GM19035 (cell line): ENCODE results near the gene MEG3.
"Not testable (repeated sequence)": the region's sequence is repeated elsewhere in the genome, so short reads cannot be mapped to it uniquely, and the experiment has no call there.

Experiments used
- ATAC-seq: cut with Tn5 transposase; IDR thresholded peaks from one replicate; pipeline ENCODE4 v1.9.1; 2021; ENCODE audit not compliant: unreplicated experiment

Gene MEG3

GRCh38 chr14:100813291-100813690 is 12.6 kb upstream of the MEG3 start:
- ATAC-seq, result no peak

DNA sequence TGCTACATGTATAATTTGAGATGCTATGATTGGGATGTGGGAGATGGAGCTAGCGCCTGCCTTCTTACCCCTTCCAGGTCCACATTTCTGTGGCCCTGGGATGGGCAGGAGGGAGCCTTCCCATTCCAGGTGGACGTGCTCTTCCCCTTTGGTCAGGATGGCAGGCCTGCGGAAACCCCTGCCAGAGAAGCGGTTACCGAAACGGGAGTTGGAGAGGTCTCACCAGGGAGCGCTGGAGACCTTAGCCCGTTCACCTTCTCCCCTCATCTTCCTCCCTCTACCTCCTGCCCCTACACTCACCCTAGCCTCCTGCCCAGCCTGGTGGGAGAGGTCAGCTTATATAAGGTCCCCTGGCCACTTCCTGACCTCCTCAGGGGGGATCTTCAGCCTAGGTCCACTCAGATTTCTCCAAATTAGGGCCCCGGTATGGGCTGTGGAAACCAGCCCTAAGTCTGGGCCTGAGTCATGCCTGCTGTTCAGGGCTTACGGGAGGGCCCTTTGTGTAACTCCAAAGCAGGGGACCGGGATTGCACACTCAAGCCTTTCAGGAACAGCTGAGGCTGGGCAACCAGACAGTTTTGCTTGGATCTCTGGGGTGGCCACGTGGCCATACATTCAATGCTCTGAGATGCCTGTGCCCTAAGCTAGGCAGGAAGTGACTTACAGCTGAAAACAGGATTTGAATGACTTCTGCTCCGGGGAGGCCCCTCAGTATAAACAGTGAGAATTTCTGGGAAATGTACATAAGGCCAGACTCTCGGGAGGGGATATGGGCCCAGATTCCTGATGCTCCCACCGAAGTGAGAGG is 10.2 kb upstream of the MEG3 start:
- ATAC-seq, result no peak

GRCh38 chr14:100816286-100816949 is 9.5 kb upstream of the MEG3 start:
- no peak for ATAC-seq

GRCh38 chr14:100816950-100817901 is 8.7 kb upstream of the MEG3 start:
- no peak for ATAC-seq

GRCh38 chr14:100818221-100818699 is 7.7 kb upstream of the MEG3 start:
- no peak for ATAC-seq

DNA sequence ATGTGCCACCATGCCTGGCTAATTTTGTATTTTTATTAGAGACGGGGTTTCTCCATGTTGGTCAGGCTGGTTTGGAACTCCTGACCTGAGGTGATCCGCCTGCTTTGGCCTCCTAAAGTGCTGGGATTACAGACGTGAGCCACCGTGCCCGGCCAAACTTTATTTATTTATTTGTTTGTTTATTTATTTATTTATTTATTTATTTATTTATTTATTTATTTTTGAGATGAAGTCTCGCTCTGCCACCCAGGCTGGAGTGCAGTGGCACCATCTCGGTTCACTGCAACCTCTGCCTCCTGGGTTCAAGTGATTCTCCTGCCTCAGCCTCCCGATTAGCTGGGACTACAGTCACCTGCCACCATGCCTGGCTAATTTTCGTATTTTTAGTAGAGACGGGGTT is 7.0 kb upstream of the MEG3 start:
- ATAC-seq, result not testable (repeated sequence)

DNA sequence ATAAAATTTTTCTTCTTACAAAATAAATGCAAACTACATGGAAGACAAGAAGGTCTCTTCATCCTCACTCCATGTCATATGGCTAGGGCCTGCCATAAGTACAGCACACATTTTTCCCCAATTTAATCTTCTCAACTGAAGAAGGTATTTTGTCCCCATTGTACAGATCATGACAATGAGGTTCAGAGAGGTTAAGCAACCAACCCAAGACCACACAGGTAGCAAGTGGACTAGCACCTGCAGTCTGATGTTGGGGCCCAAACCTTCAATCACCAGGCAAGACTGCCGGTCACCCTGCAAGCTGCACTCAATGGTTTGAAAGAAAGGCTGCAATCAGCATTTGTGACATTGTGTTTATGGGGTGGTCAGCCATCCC is 6.5 kb upstream of the MEG3 start:
- no peak for ATAC-seq

DNA sequence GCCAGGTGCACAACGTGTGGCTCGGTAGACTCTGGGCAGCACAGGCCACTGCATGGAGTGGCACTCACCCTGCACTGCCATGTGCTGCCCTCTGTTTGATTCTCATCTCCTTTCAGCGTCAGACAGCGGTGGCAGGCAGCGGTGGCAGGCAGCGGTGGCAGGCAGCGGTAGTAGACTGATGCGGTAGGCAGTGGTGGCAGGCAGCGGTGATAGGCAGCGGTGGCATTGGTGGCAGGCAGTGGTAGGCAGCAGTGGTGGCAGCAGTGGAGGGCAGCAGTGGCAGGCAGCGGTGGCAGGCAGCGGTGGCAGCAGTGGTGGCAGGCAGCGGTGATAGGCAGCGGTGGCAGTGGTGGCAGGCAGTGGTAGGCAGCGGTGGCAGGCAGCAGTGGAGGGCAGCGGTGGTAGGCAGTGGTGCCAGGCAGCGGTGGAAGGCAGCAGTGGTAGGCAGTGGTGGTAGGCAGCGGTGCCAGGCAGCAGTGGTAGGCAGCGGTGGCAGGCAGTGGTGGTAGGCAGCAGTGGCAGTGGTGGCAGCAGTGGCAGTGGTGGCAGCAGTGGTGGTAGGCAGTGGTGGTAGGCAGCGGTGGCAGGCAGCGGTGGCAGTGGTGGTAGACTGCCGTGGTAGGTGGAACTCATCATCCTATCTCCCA is 6.0 kb upstream of the MEG3 start:
- ATAC-seq, result no peak

- no peak for ATAC-seq
Measured at GRCh38 chr14:100820957-100821356, 5.0 kb upstream of the MEG3 start.

- ATAC-seq, result no peak
Measured at GRCh38 chr14:100822013-100822412, 3.9 kb upstream of the MEG3 start.

DNA sequence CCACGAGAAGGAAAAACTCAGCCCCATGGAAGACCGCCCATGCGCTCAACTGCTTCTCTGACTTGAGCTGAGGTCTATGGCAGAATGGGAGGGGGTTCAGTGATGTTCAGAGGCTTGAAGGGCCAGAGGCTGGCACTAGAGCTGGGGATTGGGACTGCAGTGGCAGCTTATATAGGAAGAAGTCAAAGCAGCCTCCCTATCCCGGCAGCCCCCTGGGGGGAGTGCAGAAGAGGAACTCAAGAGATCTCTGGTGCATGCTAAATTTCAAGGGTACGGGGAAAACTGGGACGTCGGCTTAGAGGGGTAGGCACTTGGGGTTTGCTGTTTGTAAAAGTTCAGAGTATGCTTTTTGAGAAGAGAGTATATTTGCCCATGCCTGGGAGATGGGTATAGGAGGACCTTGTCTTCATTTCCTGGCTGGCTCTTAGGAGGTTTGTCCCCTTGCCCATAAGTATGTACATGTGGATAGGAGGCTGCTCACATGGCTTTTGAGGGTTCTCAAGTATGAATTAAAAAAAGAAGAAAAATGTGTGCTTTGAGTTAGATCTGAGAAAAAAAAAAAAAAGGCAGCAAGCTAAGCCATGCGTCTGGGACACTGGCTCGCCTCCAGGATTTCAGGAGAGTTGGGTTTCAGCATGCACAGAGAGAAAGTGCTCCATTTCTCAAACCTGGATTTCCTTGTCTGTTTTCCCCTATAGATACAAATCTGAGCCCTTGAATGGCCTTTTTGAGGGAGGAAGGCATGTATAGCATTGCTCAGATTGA is 3.2 kb upstream of the MEG3 start:
- ATAC-seq, result no peak

DNA sequence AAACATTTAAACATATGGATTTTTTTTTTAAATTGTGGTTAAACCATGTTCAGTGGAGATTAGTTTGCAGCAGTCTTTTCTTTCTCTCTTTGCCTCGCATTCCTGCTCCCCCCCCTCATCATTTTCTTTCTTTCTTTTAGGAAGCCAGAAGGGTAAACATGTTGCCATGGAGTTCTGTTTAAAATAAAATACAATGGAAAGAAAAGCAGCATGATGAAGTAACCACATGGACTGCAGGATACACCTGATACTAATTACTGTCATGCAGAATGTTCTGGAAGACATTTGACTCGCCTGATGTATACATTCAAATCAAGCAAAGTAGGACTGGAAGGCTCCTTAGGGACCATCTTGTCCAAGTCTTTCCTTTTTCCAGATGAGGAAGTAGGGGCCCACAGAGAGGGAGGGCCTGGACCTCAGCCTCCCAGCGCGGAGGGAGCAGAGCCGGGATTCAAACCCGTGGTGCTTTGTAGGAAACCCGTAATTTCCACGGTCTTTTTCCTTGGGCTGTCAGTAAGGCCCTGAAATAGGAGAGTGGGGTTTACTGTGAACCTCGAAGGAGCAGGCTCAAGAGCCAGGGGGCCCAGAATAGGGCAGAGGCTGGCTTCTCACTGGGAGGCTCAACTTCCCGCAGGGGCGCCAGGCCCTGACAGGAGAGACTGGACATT is 2.4 kb upstream of the MEG3 start:
- no peak for ATAC-seq

DNA sequence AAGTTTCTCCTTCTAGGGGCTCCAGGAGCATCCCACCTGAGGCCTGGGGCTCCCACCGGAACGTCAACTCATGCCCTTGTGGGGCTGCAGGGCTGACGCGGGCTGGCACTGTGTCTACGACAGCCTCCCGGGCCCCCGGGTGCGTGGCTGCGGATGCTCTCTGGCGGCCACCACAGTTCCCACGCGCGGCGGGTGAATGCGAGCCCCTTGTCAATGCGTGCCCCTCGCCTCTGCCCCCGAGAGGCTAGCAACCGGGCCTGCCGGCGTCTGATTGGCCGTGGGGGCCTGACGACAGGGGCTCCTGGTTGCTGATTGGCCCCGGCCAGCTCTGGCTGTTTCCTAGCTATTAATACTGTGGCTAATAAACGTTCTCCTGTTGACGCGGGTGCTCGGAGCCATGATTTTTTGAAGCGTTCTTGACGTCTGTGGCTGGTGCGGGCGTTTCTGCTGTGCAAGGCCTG is 1.8 kb upstream of the MEG3 start:
- ATAC-seq, result no peak

DNA sequence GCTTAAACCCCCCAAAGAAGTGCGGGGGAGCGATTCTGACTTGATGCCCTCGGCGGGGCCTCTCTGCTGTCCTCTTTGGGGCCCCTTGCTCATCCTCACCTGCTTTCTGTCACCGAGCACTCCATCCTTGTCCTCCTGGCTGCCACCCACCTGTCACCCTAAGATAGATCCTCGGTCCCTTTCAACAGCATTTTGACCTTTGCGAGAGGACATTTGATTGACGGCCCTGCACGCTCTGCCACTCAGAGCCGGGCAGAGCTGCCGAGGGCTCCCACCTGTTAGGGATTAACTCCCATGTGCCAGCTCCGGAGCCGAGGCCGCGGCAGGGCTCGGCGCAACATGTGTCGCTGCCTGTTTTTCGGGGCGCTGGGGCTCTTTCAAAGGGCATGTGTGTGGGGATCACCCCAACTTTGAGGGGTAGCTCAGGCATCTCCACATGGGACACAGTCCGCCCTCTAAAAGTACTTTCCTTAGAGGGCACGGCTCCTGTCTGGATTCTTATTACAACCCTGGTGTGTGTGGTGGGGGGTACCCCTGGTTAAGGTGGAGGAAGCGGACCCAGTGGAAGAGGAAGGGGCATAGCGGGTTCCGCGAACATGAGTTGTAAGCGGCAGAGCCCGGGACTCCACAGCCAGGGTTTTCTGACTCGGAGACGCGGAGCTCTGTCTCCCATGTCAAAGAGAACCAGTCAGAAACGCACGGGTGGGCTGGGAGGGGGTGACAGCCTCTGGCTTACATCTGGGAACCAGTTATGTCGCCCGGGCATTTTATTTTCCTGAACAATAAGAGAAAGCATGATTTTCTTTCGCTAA is 811 bp upstream of the MEG3 start:
- ATAC-seq, result no peak

DNA sequence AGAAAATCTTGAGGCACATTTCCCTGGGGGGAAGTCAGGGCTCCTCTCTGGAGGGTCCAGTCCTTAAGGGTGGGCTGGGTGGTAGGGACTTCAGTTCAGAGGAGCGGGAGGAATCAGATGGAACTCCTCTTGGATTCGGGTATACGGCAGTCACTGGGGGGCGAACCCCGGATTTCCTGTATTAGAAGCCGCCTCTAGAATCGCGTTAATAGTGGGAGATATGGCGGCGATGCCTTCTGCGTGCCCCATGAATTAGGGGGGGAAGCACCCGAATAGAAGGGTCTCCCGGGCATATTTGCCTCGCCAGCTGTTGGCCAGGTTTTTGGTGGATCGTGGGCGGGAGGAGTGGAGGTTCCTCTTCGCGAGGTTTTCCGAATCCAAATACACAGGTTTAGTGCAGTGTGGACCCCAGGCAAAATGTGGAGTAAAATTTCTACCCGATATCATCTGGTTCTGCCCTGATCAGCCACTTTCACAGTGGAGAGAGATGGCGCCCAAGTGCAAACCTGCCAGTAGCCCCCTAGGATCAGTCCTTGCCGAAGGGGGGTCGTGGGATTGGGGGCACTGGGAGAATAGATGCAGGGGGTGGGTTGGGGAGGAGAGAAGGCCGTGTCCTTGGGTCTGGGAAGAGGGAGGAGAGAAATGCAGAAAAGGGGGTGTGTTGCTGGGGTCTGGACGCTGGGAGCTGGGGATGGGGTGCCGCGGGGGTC is 628 bp downstream of the MEG3 start:
- no peak for ATAC-seq

GRCh38 chr14:100827101-100828021 is 1.4 kb downstream of the MEG3 start:
- ATAC-seq, result no peak
